Muscle of back (tissue), 13 donors: ENCODE data around the gene POLQ. TPM values are rescaled to one million over a fixed set of nuclear protein-coding genes. Genes with fewer than 3 reads are reported as not detected.
A peak's percentile ranks its signal among the peaks of the same experiment; 100 is the strongest.
"Not testable (repeated sequence)": the region's sequence is repeated elsewhere in the genome, so short reads cannot be mapped to it uniquely, and the experiment has no call there.

Experiments
- DNase-seq, 3 donors: peaks; one replicate each; pipeline versions ENCODE4 v3.0.0 to v3.0.0-alpha.2; 2013
- long read RNA-seq, 9 donors: transcript quantifications; one replicate each; lab custom pipeline, GENCODE V29; 2026
- polyA plus RNA-seq, 10 donors: library from polyadenylated mRNA; unstranded; fragments of 120-200 nt; gene quantifications; one replicate each; pipeline ENCODE4 v1.2.1, GENCODE V29; 2013; ENCODE audit not compliant: insufficient read length in 10 of 10

The POLQ gene
- polyA plus RNA-seq: 1 to 10 TPM; 2.4 to 4.9 (median 3.1) TPM
- long read RNA-seq, donor 1: 0 reads
- long read RNA-seq, donor 2: 0 reads
- long read RNA-seq, donor 3: 0 reads
- long read RNA-seq, donor 4: 0 reads
- long read RNA-seq, donor 5: 0 reads
- long read RNA-seq, donor 6: 0 reads
- long read RNA-seq, donor 7: 0 reads
- long read RNA-seq, donor 8, partial matches to known transcripts: 5 of 5 reads
- long read RNA-seq, donor 8, other reads (novel, unspliced or antisense): 0 of 5 reads
- long read RNA-seq, donor 9: 0 reads

DNA sequence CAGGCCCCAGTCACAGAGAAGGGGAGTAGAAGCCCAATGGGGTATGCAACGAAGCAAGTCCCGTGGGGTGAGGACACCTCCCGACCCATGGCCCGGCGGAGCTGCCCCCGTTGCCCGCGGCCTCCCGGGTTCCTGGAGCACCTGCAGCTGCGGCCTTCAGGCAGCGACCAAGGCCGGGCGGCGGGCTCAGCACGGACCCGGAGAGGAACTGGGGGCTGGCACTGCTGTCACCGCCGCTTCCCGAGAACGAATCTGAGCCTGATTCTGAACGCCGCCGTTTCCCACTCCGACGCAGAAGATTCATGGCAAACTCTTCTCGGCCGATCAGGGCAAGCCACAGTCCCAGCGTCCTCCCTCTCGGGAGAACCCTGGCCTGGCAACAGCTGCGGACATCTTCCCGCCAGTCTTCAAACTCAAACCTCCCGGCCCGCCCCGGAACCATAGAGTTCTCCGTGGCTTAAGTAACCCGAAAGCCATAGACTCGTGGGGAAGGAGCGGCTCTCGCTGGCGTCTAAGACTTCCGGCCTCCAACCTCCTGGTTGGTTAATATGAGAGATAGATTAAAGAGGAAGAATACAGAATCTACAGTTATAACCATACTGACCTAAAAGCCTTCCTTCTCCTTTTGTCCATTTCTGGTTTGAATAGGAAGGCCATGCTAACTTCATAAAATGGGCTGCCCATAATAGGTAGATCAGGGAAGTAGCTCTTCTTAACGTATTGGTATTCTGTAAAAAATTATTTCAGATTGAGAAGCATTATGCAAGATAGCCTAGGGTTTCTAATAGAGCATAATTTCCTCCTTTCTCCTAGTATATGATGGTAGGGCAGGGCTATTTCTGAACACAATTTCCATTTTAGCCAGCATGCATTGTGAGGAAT lies at the start of gene POLQ:
Gene POLQ (minus strand): TSS at position 415 of the 882 bp plus-strand sequence. CDS start 111 bp downstream, at position 304.
- peak; percentile 94 to 97 (median 95) for DNase-seq

DNA sequence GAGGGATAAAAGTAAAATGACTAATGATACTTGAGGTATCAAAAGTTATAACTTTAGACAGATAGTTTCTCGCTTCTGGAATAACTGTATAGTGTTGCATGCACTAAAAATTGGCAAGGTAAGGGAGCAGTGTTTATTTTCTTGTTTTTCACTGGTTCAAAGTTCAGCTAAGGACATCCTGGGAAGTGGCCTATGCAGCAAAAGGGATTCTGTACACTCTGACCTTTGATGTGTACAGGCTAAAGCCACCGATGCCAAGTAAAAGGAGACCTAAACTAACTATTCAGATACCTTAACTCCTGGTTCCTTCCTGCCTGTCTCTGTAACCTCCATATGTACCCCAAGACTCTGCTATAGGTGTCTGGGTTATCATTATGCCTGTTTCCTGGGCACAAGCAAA lies 49.1 kb upstream of the POLQ start:
- no peak for DNase-seq

DNA sequence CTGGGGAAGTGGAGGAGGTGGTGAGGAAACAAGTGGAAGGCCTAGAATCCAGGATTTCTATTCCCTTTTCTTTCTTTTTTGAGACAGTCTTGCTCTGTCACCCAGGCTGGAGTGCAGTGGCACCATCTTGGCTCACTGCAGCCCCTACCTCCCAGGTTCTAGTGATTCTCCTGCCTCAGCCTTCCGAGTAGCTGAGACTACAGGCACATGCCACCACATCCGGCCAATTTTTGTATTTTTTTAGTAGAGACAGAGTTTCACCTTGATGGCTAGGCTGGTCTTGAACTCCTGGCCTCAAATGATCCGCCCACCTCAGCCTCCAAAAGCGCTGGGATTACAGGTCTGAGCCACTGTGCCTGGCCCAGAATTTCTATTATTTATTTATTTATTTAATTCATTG lies 48.0 kb upstream of the POLQ start:
- not testable (repeated sequence) for DNase-seq

DNA sequence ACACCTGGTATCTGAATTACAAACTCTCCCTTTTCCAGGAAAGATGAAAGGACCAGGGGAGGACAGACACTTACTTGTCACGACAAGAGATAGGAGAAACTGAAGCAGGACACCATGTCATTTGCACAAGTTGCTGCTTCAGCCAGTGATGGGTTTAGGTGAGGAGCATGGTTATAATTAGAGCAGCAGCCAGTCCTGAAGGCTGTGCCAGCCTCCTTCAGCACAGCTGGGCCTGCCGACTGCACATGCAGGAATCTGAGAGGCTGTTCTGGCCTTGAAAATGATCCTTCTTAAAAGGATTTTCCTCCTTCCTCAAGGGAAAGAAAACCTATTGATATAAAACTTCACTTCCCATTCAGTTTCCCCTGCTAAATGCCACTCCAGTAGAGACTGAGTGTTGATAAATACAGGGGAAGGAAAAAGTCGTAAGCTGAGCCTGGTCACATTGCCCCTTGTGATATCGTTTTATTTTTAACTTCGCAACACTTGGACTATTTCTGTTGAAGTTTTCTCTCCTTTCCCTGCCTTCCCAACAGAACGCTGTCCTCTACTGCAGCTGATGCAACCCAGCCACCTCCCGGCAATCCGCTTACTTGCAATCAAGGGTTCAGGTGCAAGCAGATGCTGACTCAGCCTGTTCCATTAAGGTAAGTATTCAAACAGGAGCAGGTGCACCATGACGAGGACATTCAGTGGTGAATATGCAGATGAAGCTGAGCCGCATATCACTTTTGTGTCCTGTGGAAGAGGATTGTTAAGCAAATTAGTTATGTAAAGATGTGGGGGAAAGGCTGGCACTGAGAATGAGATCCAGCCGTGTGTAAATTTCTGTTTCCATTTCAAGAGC lies 47.3 kb upstream of the POLQ start, which contains the start of gene FBXO40:
Gene FBXO40 (plus strand): TSS at position 524 of the 847 bp plus-strand sequence. CDS start 27,197 bp downstream, outside the sequence.
- DNase-seq: peak in 2 of 3 donors; percentile 5 to 9

DNA sequence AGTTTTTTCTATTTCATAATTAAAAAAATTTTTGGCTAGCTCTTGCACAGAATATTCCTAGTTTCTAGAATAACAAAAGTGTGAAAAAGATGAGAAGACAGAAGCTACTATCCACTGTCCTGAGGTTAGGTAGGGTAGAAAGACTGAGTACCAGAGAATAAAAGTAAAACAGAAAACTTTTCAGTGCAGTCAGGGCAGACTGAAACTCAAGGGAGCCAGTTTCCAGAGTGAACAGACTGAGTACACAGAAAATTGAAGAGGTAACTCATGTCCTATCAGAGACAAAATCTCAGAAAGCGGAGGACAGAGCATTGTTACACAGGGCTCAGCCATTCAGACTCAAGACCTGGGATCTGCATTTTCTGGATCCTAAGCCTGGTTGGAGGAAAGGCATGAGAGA lies 38.6 kb upstream of the POLQ start:
- DNase-seq: no peak

DNA sequence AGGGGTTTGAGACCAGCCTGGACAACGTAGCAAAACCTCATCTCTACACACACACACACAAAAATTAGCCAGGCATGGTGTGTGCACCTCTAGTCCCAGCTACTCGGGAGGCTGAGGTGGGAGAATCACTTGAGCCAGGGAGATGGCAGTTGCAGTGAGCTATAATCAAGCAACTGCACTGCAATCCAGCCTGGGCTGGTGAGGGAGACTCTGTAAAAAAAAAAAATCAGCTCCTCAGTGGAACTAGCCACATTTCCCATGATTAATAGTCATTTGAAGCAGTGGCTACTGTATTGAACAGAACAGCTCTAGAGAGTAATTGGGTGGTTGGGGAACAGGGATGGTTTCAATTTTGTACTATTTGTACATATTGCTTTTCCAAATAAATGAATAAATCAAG lies 35.9 kb upstream of the POLQ start:
- DNase-seq: no peak

DNA sequence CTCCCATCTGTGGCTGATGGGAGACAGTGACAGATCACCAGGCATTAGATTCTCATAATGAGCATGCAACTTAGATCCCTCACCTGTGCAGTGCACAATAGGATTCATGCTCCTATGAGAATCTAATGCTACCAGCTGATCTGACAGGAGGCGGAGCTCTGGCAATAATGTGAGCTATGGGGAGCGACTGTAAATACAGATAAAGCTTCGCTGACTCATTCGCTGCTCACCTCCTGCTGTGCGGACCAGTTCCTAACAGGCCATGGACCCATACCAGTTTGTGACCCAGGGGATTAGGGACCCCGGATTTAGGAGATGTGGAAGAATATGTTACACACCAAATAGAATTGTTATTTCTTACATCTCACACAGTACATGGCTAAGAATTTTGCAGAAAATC lies 28.7 kb upstream of the POLQ start:
- no peak for DNase-seq

DNA sequence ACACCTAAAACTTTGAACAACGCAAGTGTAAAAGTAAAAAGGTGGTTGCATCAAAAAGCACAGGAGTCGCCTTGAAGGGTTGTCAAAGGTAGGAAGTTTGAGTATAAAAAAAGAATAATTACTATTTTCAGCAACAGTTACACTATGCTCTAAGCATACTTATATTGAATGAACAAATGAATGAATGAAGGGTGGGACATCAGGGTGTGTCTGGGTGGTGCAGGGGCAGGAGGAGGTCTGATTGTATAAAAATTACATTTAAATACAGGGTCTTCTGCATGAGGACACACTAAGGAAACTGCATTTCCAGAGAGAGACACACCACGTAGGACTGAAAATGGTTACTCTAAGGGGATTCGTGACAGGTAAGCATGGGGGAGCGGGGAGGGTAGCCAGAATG lies 21.9 kb upstream of the POLQ start, which contains the start of gene ARGFX:
Gene ARGFX (plus strand): TSS at position 301 of the 400 bp plus-strand sequence. CDS start 2,765 bp downstream, outside the sequence.
- no peak for DNase-seq

DNA sequence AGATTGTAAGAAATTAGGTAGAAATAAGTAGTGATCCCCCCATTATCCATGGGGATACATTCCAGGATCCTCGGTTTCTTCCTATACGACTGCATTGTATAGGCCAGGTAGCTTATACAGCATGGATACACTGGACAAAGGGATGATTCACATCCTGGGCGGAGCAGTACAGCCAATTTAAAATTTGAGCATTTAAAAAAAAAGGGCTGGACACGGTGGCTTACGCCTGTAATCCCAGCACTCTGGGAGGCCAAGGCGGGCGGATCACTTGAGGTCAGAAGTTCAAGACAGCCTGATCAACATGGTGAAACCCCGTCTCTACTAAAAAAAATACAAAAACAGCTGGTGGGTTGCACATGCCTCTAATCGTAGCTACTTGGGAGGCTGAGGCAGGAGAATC lies 21.0 kb upstream of the POLQ start:
- no peak for DNase-seq

DNA sequence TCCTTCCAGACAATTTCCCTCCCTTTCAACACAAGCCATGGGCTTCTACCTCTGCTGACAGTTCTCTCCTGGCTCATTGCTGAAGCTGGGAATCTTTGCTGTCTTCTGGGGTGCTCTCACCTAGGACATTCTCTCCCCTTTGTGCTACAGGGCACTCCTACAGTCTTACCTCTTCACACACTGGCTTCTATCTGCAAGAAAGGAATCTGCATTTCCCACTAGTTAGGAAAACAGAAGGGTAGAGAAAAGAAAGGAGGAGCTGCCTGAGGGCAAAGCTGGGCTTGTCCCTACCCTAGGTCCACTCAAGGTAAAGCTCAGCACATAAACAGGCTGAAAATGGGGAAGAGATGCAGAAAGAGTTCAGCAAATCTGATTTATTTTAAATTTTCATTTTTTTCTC lies 16.4 kb upstream of the POLQ start:
- no peak for DNase-seq

DNA sequence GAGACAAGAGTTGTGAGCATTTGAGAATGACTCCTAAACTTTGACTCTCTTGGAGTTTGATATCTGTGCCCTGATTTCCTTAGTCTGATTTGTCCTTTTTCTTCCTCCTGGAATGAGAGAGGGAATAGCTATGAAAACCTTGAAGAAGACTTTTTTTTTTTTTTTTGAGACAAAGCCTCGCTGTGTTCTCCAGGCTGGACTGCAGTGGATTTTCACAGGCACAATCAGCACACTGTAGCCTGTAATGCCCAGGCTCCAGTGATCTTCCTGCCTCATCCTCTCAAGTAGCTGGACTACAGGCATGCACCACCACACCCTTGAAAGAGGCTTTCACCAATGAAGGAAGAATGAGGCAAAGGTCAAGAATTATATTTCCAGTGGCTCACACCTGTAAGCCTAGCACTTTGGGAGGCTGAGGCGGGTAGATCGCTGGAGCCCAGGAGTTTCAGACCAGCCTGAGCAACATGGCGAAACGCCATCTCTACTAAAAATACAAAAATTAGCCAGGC lies 11.7 kb upstream of the POLQ start:
- DNase-seq: no peak

DNA sequence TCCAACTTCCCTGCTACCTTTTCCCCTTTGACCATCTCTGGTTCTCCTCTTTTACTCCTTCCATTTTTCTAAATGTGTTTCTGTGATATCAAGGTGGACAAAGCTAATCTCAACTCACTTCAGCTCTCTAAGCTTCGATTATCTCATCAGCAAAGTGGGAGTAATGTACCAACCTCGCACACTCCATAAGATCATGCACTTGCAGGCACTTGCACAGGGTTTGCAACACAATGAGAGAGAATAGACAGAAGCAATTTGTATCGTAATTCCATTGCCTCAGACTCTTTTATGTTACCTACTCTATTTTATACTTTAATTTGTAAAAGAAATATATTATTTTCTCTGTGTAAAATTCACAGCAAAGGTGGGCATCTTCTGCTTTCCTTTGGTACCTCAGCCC lies 7.0 kb upstream of the POLQ start:
- no peak for DNase-seq

DNA sequence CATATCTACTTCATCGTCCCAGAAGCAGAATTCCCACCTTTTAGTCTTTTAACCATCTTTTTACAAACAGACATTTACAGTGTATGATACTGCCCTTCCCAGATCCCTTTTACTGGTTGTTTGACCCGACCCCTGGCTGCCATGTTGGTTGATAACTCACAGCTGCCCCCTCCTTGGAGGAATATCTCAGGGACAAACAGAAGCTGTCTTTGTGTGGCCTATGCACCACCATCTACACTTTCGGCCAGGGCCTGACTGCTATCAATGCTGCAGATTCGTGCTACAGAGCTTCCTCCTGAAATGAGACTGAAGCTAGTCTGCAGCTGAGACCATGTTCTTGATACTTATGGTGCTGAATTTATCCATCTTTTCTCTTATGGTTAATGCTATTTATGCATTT lies 6.6 kb upstream of the POLQ start:
- DNase-seq: no peak

DNA sequence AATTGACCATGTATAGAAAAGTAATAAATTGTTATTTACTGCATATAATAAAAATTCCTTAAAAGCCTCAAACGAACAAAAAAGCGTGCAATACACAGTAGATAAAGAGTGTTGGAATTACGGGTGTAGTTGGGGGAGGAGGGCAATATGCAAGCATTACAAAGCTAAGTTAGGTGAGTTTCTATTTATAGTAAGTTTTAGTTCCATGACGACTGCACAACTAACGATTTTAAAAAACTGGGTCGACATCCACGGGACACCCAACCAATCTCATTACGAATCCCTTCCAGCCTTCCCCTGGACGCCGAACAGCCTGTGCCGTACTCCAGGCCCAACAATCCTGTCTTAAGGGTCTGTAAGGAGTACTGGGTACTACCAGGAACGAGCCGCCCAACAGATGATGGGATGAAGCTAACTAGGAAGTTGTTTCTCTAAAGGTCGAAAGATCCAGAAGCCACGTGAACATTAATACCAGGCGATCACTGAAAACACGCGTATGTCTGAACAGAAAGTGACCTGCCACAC lies 677 bp downstream of the POLQ start:
- peak in 1 of 3 donors; percentile 0 for DNase-seq

DNA sequence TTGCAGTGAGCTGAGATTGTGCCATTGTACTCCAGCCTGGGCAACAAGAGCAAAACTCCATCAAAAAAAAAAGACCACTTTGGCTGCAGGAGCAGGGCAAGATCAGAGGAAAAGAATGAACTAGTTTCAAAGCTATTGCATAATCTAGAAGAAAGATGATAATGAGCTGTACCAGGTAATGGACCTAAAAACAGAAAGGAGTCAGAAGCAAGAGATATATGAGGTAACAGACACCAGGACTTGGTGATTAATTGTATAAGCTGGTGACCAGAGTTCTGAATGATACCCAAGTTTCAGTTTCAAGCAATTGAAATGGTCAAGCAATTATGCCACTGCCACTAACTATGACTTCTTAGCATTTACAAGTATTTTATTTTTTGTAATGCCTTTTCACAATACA lies 2.9 kb downstream of the POLQ start:
- no peak for DNase-seq

DNA sequence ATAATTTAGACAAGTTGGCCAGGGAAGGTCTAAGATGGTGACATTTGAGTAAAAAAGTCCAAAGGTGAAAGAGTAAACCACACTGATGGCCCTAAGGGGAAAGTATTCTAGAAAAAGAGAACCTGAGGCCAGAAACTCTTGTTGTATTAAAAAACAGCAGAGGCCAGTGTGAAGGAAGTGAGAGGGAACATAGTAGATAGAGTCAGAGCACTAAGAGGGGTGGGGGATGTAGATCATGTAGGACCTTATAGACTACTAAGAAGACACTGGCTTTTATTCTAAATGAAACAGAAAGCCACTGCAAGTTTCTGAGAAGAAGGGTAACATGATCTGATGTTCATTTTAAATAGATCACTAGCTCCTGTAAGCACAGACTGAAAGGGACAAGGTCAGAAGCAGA lies 14.5 kb downstream of the POLQ start:
- DNase-seq: no peak

DNA sequence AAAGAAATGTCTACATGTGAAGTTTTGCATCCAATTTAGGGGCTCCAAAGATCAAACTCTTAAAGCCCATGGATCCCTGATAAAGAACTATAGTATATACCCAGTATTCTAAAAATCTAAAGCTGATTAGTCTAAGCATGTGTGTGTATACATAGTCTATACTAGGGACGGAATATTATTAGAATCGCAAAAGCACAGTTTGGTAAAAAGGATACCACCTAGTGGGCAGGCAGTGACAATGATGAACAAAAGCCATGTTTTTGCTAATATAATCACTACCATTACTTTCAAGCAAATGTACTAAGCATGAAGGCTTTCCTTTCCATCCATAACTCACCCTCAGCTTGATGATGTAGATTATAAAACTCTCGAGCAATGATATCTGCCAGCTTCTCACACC lies 16.5 kb downstream of the POLQ start:
- DNase-seq: no peak

DNA sequence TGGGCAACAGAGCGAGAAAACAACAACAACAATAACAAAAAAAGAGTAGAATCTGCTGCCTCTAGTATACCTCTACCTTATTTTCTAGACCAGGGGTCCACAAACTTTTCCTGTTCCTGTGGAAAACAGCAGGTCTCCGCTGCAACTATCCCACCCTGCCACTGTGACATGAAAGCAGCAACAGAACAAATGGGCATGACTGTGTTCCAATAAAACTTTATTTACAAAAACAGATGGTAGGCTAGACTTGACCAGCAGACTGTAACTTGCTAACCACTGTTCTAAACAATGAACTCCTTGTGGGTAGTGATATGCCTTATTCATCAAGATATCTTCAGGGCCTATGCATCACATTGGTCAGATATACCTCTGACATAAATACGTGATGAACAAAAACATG lies 25.3 kb downstream of the POLQ start:
- DNase-seq: no peak

DNA sequence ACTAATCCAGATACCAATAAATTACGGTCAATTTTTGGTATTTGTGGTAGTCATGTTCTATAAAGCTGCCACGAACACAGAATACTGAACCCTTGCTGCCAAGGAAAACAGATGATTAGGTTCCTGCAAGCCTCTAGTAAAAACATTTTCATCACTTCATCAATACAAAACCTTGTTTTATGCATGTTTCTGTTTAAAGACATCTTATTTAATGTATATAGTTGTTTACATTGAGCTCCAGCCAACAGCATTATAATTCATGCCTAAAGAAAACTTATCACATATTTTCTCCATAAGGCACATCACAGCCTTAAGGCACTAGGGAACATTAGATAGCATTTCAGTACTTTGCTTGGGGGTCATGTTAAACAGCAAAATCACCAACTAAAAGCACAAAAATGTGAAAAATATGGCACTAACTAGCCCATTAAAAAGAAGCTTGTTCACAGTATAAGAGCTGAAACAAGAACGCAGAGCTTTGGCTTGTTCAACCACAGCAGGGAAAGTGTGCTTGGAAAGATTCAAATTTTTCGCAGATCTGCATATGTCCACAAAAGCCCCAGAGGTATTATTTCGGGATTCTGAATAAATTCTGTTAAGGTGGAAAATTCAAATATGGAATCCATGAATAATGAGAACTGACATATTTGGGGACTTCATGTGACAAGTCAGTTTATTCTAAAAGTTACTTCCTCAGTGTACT lies 27.7 kb downstream of the POLQ start:
- DNase-seq: no peak

DNA sequence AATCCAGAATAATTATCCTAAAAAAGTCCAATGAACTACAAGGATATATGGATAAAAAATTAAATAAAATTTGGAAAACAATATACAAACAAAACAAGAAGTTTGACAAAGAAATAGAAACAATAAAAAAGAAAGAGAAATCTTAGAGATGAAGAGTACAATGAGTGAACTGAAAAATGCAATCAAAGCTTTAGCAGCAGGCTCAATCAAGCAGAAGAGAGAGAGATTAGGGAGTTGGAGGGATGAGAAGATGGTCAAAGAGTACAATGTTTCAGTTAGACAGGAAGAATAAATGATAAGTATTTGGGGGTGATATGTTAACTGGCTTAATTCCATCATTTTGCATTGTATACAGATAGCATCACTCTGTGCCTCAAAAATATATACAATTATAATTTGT lies 29.9 kb downstream of the POLQ start:
- no peak for DNase-seq

DNA sequence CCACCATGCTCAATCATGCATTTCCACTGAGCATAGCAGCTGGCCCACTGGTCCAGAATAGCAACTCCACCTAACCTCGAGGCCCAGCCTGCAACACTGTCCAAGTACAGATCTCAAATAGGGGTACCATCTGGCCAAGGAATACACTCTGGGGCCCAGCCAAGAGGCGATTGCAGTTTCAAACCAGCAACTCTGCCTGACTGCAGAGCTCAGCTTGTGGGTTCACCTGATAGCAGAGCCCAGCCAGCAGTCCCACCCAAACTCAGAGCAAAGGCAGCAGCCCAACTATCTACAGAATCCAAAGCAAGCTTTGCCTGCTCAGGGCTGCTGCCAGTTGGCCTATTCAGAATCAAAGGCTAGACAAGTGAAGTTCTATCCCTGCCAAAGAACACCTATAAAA lies 30.5 kb downstream of the POLQ start:
- DNase-seq: no peak
